ENCODE measurements around the gene KRT6A.
A peak's percentile ranks its signal among the peaks of the same experiment; 100 is the strongest.
"Not testable (repeated sequence)": the region's sequence is repeated elsewhere in the genome, so short reads cannot be mapped to it uniquely, and the experiment has no call there.

KRT6A gene

DNA sequence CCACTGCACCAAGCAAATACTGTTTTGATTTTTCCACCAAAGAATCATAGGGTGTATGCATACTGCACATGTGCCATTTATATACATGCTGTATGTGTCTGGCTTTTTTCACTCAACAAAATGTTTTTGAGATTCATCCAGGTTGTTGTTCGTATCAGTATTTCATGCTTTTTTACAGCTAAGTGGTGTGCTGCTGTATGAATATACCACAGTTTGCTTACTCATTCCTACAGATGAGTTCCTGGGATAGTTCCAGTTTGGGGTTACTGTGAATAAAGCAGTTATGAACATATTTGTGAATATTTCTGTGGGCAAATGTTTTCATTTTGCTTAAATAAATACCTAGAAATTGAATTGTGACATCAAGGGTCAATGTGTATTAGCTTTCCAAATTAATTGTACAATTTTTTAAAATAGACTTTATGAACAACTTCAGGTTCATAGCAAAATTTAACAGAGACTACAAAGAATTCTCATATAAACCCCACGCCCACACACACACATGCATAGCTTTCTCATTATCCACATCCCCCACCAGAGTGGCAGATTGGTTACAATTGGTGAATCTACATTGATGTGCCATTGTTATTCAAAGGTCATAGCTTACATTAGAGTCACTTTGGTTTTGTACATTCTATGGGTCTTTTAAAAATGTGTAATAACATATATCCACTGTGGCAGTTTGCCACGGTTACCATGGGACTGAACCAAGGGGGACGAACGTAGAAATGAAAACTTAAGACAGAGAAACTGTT is 6.9 kb upstream of the KRT6A start:
- DNase-seq, result no peak

DNA sequence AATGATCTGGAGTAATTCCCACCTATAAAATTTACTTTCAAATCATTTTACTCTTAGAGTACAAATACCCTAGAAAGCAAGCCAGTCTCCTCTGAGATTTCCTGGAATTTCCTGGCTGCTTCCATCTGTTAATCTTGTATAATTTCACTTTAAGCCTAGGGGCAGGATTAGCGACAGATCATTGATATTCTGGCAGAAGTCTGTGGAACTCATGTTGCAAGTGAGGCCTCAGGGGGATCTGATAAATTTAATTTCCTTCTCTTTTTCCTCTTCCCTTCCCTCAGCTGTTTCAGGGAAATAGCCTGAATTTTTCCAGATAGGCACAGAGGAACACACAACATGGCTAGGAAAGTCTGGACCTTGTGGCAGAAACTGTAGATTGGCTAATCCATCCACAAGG is 5.9 kb upstream of the KRT6A start:
- no peak for DNase-seq

DNA sequence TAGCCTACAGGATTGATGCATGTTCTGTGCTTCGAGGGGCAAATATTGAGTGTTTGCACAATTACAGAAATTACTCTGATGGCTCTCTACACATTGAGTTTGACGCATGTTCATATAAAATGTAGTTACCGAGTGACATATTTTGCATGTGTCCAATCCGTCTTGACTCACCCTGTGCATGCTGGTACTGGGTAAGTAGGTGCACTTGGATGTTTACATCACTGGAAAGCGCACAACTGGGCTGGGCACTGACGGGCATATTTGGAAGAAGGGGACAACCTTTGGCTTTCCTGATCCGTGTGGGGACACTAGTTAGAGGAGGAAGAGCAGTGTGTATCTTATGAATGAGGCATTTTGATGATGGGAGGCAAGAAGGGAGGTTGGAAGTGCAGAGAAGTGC is 4.9 kb upstream of the KRT6A start:
- DNase-seq, result no peak

- peak; percentile 22 for DNase-seq
Measured at GRCh38 chr12:52496590-52497071, 3.6 kb upstream of the KRT6A start.

- no peak for DNase-seq
Measured at GRCh38 chr12:52496054-52496453, 3.0 kb upstream of the KRT6A start.

- DNase-seq, result no peak
Measured at GRCh38 chr12:52495389-52495788, 2.3 kb upstream of the KRT6A start.

GRCh38 chr12:52494518-52494917 is 1.5 kb upstream of the KRT6A start:
- DNase-seq, result no peak

GRCh38 chr12:52494100-52494499 is 1.0 kb upstream of the KRT6A start:
- DNase-seq, result no peak

GRCh38 chr12:52492405-52492804 is 652 bp downstream of the KRT6A start:
- not testable (repeated sequence) for DNase-seq

GRCh38 chr12:52491495-52491894 is 1.6 kb downstream of the KRT6A start:
- DNase-seq, result not testable (repeated sequence)

DNA sequence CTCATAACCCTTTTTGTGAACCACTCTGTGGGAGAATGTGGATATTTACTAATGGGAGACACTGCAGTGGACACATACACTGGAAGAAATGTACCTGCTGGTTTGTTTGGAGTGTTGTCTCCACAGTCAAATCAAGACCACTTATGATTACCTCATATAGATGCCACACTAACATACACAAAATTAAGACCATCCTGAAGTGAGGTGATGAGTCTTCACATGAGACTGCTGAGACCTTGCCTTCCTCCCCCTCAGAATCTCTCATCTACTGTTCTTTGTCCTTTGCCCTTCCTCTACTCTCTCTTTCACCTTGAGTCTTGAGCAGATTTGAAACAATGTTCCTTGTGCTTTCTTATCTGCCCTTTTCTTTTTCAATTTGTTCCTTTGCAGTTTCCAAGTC is 4.3 kb downstream of the KRT6A start:
- DNase-seq, result no peak

DNA sequence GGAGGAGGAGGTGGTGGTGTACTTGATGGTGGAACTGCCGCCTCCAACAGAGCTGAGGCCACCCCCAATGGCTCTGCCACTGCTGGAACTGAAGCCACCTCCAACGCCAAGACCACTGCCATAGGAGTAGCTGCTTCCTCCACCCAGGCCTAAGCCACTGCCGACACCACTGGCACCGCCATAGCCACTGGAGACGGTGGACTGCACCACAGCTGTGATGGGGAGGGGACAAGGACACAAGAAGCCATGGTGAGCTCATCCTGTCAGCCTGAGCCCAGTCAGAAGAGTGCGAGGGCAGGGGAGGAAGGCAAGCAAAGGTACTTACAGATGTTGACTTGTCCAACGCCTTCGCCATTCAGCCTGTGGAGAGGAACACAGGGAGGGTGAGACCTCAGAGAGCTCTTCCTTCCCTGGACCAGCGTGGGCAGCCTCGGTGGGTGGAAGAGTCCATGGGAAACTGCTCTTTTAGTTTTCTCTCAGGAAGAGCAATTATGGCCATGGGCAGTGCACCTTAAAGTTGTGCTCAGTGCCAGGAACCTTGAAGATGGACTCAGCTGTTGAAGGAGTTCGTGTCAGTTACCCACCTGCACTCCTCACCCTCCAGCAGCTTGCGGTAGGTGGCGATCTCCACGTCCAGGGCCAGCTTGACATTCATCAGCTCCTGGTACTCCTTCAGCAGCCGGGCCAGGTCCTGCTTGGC is 5.2 kb downstream of the KRT6A start:
- not testable (repeated sequence) for DNase-seq

DNA sequence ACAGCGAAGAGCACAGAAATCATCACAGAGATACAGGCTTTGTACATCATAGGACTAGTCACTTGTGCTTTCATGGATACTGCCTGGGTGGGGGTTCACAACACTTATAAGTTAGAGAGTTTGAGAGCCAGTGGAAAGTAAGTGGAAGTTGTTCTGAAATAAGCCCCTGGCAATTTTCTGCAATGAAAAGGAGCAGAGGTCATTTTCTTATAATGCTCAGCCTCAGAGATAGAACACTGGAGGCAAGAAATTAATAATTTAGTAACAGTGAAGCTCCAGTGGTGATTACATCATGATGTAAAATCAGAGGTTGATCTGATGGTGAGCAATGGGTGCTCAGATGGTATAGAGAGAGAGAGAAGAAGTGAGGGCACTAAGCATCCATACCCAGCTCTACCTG is 5.8 kb downstream of the KRT6A start:
- DNase-seq, result no peak

GRCh38 chr12:52486166-52487105 is 6.6 kb downstream of the KRT6A start:
- DNase-seq, result no peak

DNA sequence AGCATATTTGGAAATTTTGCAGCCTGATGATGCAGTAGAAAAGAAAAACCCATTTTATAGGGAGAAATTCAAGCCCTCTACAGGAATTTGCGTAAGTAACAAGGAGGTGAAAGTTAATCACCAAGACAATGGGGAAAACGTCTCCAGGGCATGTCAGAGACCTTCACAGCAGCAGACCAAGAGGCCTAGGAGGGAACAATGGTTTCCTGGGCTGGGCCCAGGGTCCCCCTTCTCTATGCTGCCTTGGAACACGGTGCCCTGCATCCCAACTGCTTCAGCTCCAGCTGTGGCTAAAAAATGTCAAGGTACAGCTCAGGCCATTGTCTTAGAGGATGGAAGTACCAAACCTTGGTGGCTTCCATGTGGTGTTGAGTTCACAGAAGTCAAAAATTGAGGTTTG is 13.0 kb downstream of the KRT6A start:
- no peak for DNase-seq

- no peak for DNase-seq
Measured at GRCh38 chr12:52477651-52478050, 15.4 kb downstream of the KRT6A start.

- no peak for DNase-seq
Measured at GRCh38 chr12:52474212-52474611, 18.8 kb downstream of the KRT6A start.

DNA sequence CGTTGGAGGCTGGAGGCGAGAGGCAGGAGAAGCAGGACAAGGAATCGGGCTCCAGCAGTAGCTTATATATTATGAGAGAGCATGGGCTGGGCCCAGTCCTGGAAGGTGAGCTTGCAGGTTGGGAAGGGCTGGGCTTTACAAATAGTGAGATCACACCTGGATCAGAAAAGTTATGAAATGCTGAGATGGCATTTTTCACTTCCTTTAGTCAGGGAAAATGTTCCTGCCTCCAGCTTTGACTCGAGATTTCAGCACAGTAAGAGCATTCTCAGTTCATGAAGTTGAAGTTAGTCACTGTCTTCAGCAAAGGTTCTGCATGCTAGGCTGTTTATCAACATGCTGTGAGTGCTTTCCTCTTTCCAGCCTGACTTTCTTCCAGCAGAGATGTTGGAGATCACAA is 19.3 kb downstream of the KRT6A start, which contains the start of gene KRT6C:
Gene KRT6C, minus strand, starts transcription at position 38 of the 400 bp plus-strand sequence. CDS start 68 bp downstream, outside the sequence.
- DNase-seq, result no peak

DNA sequence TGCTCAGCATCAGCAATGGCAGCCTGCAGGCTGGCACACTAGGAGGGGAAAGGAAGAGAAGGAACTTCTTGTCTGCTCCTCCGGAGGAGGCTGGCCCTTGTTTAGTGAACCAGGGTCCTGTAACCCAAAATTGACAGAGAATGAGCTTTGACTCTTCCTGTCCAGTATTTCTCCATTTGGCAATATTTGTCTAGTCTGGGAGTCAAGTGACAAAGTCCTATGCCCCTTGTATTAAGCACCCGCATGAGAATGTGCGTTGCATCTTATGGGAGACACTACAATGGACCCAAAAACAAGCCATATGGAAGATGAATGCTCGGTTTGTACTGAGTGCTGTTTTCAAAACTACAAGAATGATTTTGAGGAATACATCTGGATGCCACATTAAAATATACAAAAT is 23.2 kb downstream of the KRT6A start:
- DNase-seq, result no peak

GRCh38 chr12:52464897-52465296 is 28.2 kb downstream of the KRT6A start:
- DNase-seq, result no peak

- DNase-seq, result no peak
Measured at GRCh38 chr12:52461693-52462092, 31.4 kb downstream of the KRT6A start.

DNA sequence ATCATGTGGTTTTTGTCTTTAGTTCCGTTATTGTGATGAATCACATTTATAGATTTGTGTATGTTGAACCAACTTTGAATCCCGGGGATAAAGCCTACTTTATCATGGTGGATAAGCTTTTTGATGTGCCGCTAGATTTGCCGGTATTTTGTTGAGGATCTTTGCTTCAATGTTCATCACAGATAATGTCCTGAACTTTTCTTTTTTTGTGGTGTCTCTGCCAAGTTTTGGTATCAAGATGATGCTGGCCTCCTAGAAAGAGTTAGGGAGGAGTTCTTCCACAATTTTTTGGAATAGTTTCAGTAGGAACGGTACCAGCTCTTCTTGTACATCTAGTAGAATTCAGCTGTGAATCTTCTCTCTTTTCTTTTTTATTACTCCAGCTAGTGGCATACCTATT is 34.2 kb downstream of the KRT6A start:
- DNase-seq, result no peak

- DNase-seq, result no peak
Measured at GRCh38 chr12:52455821-52456220, 37.2 kb downstream of the KRT6A start.

All from HCEC 1CT (cell line).